Keratinocyte (primary cell): Measurements from ENCODE around the gene PALMD. TPM values are rescaled to one million over a fixed set of nuclear protein-coding genes. Genes with fewer than 3 reads are reported as not detected.

Experiments
- DNase-seq: peaks from one replicate; pipeline ENCODE4 v3.0.0-alpha.2; 2011; ENCODE audit warnings: low read depth, missing footprints, low spot score
- FAIRE-seq: peaks from 2 replicates; lab custom pipeline; 2011; peaks lifted over from hg19 to GRCh38; lab: Jason Lieb, UNC
- H2AFZ ChIP-seq: 2 replicates; pipeline ENCODE4 v1.6.0; 2012; ENCODE audit warnings: low read length, control low read depth, inconsistent platforms; ENCODE audit not compliant: control insufficient read depth
- H3K27ac ChIP-seq: 2 replicates; pipeline ENCODE4 v1.5.1; 2011; ENCODE audit warnings: low read length; ENCODE audit not compliant: control insufficient read depth, insufficient read depth
- H3K27me3 ChIP-seq: 3 replicates; pipeline ENCODE4 v1.6.0; 2011; ENCODE audit warnings: low read length; ENCODE audit not compliant: control insufficient read depth, insufficient read depth; ENCODE audit errors: extremely low read depth
- H3K36me3 ChIP-seq, 2 experiments: 2 replicates in 1 of 2; 3 replicates in 1 of 2; pipeline ENCODE4 v1.5.1; 2011; ENCODE audit warnings: low read length in 2 of 2, mild to moderate bottlenecking in 1 of 2; ENCODE audit not compliant: control insufficient read depth in 2 of 2, insufficient read depth in 2 of 2; ENCODE audit errors: extremely low read depth in 1 of 2
- H3K4me1 ChIP-seq: 3 replicates; pipeline ENCODE4 v1.5.1; 2011; ENCODE audit warnings: low read length; ENCODE audit not compliant: control insufficient read depth, insufficient read depth; ENCODE audit errors: extremely low read depth
- H3K4me2 ChIP-seq: 3 replicates; pipeline ENCODE4 v1.6.0; 2011; ENCODE audit warnings: low read depth, low read length; ENCODE audit not compliant: control insufficient read depth, insufficient read depth; ENCODE audit errors: extremely low read depth
- H3K4me3 ChIP-seq, 3 experiments: fragments of 200-600 bp in 1 of 3; sonication (generic) in 1 of 3; 2 replicates in 2 of 3; 3 replicates in 1 of 3; pipeline ENCODE4 v1.5.1; 2011 to 2016; ENCODE audit warnings: low read length in 3 of 3, mild to moderate bottlenecking in 3 of 3, control low read depth in 2 of 3, inconsistent platforms in 1 of 3, low read depth in 1 of 3, mixed read lengths in 1 of 3, mixed run types in 1 of 3, moderate library complexity in 1 of 3; ENCODE audit not compliant: control insufficient read depth in 2 of 3, insufficient read depth in 2 of 3; ENCODE audit errors: extremely low read depth in 1 of 3
- H3K79me2 ChIP-seq: 2 replicates; pipeline ENCODE4 v1.6.0; 2012; ENCODE audit warnings: low read length; ENCODE audit not compliant: control insufficient read depth, insufficient read depth
- H3K9ac ChIP-seq: 3 replicates; pipeline ENCODE4 v1.6.0; 2011; ENCODE audit warnings: low read length; ENCODE audit not compliant: control insufficient read depth, insufficient read depth; ENCODE audit errors: extremely low read depth
- H3K9me1 ChIP-seq: 3 replicates; pipeline ENCODE4 v1.6.0; 2011; ENCODE audit warnings: low read length; ENCODE audit not compliant: control insufficient read depth, insufficient read depth; ENCODE audit errors: extremely low read depth
- H3K9me3 ChIP-seq: 2 replicates; pipeline ENCODE4 v1.5.1; 2012; ENCODE audit warnings: low read depth, low read length; ENCODE audit not compliant: control insufficient read depth
- H4K20me1 ChIP-seq: 3 replicates; pipeline ENCODE4 v1.6.0; 2011; ENCODE audit warnings: low read length; ENCODE audit not compliant: control insufficient read depth, insufficient read depth; ENCODE audit errors: extremely low read depth
- EZH2 ChIP-seq: IDR thresholded peaks from one replicate; pipeline ENCODE4 v1.6.1; 2012; ENCODE audit warnings: inconsistent platforms, mild to moderate bottlenecking, low read length, moderate library complexity
- dilution Hi-C: fragments of 300-500 bp; cut with MboI; formaldehyde crosslinking; loops from one replicate; pipeline ENCODE4 v1.7.0; 2020; ENCODE audit warnings: low sequenced_read_pairs; ENCODE audit not compliant: extremely low pct_ligation_motif_present
- polyA plus RNA-seq, 5 experiments: library from polyadenylated mRNA; depleted of rRNA in 3 of 5; stranded (reverse) in 3 of 5; stranded (forward) in 1 of 5; unstranded in 1 of 5; fragments of >200 nt; gene quantifications; 1 replicate in 1 of 5; 2 replicates in 3 of 5; 3 replicates in 1 of 5; pipeline versions ENCODE4 v1.2.1 to v1.2.3, GENCODE V29; 2011 to 2012; ENCODE audit warnings: missing spikeins in 2 of 5, low read depth in 1 of 5, low replicate concordance in 1 of 5
- TF ChIP-seq, protein P1 (sequence below), 3 experiments: IDR thresholded peaks in 1 of 3; conservative IDR thresholded peaks in 1 of 3; optimal IDR thresholded peaks in 1 of 3; 2 replicates in 2 of 3; 3 replicates in 1 of 3; pipeline versions ENCODE3 to v1.5.1; 2011; ENCODE audit warnings: low read length in 3 of 3, mild to moderate bottlenecking in 3 of 3, moderate library complexity in 2 of 3, control low read depth in 1 of 3, inconsistent platforms in 1 of 3; ENCODE audit not compliant: insufficient read depth in 2 of 3; ENCODE audit errors: extremely low read depth in 1 of 3

Gene PALMD
- polyA plus RNA-seq, 1 donor (not counting 4 experiments of a cell fraction or from before 2014, with no cell fraction given) = 6.8 TPM

DNA sequence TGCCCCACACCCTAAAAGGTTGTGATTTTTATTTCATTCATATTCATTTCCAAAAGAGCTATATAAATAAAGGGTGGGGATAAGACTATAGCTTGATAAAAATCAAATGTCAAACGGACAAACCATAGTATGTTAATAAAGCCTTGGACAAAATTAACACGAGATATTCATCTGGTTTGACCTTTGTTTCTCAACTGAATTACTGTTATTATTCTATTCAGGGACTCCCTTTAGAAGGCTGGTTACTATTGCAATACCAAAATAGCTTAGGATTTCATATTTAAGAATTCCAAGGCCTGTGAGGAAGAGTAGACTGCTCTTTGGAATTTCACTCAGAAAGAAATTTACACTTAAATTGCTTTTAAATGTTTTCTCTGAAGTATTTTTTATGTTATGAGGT is 10.2 kb upstream of the PALMD start:
- dilution Hi-C loops = no loop called here
- DNase-seq (no peak), FAIRE-seq (no peak)
- Histone ChIP-seq H3K27me3 (no peaks in the 10 kb centered on the region), H2AFZ (no peak overlapping the region), H4K20me1 (no peaks in the 10 kb centered on the region), H3K9ac (no peak overlapping the region), H3K4me1 (no peaks in the 10 kb centered on the region), H3K79me2 (no peaks in the 10 kb centered on the region), H3K9me1 (no peaks in the 10 kb centered on the region), H3K4me2 (no peak overlapping the region), H3K9me3 (no peaks in the 10 kb centered on the region), H3K4me3 (no peak overlapping the region), H3K36me3 (no peaks in the 10 kb centered on the region), H3K27ac (no peak overlapping the region)
- TF ChIP-seq EZH2 = no peak
- TF ChIP-seq, protein P1, sequence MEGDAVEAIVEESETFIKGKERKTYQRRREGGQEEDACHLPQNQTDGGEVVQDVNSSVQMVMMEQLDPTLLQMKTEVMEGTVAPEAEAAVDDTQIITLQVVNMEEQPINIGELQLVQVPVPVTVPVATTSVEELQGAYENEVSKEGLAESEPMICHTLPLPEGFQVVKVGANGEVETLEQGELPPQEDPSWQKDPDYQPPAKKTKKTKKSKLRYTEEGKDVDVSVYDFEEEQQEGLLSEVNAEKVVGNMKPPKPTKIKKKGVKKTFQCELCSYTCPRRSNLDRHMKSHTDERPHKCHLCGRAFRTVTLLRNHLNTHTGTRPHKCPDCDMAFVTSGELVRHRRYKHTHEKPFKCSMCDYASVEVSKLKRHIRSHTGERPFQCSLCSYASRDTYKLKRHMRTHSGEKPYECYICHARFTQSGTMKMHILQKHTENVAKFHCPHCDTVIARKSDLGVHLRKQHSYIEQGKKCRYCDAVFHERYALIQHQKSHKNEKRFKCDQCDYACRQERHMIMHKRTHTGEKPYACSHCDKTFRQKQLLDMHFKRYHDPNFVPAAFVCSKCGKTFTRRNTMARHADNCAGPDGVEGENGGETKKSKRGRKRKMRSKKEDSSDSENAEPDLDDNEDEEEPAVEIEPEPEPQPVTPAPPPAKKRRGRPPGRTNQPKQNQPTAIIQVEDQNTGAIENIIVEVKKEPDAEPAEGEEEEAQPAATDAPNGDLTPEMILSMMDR (optimal IDR thresholded peaks at IDR 0.05 in 1 of 3, IDR thresholded peaks at IDR 0.05 in 1 of 3, conservative IDR thresholded peaks at IDR 0.05 in 1 of 3; ENCODE audit: extremely low read depth in 1 of 3, insufficient read depth in 2 of 3, low read length in 3 of 3) = no peak

- Histone ChIP-seq H3K9me3 (no peaks in the 10 kb centered on the region), H3K9me1 (no peaks in the 10 kb centered on the region), H3K9ac (no peak overlapping the region), H3K4me1 (no peaks in the 10 kb centered on the region), H3K27ac (no peak overlapping the region), H2AFZ (no peak overlapping the region), H3K4me3 (no peak overlapping the region), H4K20me1 (no peaks in the 10 kb centered on the region), H3K36me3 (no peaks in the 10 kb centered on the region), H3K79me2 (no peaks in the 10 kb centered on the region), H3K4me2 (no peak overlapping the region), H3K27me3 (no peaks in the 10 kb centered on the region)
- dilution Hi-C loops = no loop called here
- FAIRE-seq (no peak), DNase-seq (no peak)
- TF ChIP-seq EZH2 = no peak
- TF ChIP-seq, protein P1 (optimal IDR thresholded peaks at IDR 0.05 in 1 of 3, IDR thresholded peaks at IDR 0.05 in 1 of 3, conservative IDR thresholded peaks at IDR 0.05 in 1 of 3; ENCODE audit: extremely low read depth in 1 of 3, insufficient read depth in 2 of 3, low read length in 3 of 3) = no peak
Observed at GRCh38 chr1:99636647-99637175, 9.2 kb upstream of the PALMD start.
